NCI-H146 treated with DMSO at 0.1 percent for 48 hours (cell line): Measurements from ENCODE around the gene CFAP74.
"Not testable (repeated sequence)": the region's sequence is repeated elsewhere in the genome, so short reads cannot be mapped to it uniquely, and the experiment has no call there.

ENCODE experiments used
- DNase-seq: peaks from one replicate; lab custom pipeline; 2025; ENCODE audit not compliant: unreplicated experiment; lab: John Stamatoyannopoulos, UW

Gene CFAP74

DNA sequence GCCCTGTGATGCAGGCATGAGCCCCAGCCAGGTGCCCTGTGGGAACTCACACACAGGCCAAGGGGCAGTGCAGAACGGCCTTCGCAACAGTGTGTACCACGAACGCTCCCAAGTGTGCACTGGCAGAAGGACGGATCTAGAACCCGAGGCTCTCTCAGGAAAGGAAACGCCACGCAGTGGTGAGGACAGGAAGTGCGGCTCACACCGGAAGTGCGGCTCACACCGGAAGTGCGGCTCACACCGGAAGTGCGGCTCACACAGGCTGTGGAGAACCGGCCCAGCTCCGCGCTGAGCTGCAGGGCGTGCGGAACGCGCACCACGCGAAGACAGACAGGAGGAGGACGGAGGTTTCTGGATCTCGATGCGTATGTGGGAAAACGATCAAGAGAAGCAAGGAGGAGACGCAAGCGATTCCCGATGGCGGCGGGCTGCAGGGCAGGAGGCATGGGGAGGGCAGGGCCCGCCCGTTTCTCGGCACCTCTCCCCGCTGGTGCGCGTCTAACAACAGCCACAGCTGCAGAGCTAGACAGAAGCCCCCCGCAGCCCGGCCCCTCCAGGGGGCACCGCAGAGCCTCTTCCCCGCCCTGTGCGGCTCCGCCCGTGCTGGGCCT lies 48.6 kb downstream of the CFAP74 start:
- DNase-seq = no peak

DNA sequence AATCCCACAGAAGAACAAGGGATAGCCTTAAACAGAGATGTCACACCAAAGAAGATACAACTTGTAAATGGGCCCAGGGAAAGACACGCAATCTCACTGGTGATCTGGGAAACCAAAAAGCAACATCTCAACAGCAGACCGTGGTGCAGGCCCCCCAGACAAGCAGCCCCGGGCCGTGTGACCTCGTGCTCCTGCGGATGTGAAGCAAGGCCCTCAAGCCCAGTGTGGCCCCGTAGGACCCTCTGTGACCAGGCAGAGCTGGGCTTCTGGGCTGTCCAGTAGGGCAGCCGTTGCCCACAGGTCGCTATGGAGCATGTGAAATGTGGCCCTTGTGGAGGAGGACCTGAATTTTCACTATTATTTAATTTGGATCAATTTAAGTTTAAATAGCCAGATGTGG lies 49.6 kb downstream of the CFAP74 start:
- DNase-seq = no peak

DNA sequence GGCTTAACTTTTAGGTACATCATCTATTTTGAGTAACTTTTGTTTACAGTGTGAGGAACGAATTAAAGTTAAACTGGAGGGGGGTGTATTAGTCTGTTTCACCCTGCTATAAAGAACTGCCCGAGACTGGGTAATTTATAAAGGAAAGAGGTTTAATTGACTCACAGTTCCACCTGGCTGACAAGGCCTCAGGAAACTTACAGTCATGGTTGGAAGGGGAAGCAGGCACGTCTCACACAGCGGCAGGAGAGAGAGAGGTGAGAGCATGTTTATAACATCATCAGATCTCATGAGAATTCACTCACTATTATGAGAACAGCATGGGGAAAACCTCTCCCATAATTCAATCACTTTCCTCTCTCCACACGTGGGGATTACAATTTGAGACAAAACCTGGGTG lies 52.6 kb downstream of the CFAP74 start:
- DNase-seq = no peak

DNA sequence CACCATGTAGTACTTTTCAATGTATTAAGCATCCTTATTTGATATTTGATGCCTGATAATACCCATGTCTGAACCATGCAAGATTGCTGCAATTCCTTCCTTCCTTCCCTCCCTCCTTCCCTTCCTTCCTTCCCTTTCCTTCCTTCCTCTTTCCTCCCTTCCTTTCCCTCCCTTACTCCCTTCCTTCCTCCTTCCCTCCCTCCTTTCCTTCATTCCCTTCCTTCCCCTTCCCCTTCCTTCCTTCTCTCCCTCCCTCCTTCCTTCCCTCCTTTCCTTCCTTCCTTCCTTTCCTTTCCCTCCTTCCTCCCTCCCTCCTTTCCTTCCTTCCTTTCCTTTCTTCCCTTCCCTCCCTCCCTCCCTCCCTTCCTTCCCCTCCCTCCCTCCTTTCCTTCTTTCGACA lies 54.8 kb downstream of the CFAP74 start:
- DNase-seq = no peak

DNA sequence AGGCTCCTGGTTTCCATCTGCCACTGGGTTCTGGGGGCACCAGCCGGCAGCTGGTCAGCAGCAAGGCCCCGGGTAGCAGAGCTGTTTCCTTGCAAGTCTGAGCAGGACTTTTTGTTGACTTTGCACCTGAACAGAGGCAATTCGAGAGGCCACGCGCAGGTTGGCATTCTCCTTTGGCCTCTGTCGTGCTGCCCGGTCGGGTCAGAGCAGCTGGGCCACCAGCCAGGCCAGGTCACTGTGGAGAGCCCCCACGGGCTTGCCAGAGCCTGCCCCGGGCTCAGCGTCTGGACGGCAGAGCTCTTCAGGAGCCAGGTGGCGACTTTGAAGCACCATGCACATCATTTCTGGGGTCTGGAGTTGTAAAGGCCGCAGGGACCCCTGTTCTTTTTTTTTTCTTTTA lies 56.1 kb downstream of the CFAP74 start:
- no peak for DNase-seq

DNA sequence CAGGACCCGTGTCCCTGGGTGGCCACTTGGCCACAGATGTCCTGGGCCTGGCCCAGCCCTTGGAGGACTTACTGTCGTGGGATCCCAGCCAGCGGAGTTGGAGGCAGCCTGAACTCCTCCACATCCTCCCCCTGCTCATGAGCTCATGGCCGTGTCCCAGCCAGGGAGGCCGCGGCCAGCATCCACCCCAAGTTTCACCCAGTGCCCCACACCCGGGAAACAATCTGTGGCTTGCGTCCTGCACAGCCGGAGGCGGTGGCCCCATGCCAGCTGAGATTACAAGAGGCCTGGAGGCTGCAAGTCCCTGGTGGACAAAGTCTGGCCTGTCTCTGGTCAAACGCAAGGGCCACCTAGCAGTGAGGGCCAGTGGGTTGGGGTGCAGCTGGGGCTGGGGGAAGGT lies 57.0 kb downstream of the CFAP74 start:
- DNase-seq = no peak

DNA sequence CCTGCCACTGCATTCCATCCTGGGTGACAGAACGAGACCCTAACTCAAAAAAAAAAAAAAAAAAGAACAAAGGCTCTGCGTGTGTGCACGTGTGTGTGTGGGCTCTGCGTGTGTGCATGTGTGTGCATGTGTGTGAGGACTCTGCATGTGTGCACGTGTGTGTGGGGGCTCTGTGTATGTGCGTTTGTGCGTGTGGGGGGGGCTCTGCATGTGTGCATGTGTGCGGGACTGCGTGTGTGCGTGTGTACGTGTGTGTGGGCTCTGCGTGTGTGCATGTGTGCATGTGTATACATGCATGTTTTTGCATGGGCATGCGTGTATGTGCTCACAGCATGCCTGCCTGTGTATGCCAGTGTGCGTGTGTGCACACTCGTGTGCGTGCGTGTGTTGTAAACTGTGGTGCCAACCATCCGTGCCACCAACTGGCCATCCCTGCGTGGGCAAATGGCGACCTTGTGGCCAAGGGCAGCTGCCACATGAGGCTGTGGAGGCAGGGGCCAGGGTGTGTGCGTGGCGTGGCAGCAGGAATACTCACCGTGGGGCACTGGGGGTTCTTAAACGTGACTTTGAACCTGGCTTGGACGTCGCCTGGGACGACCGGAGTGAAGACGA lies 57.7 kb downstream of the CFAP74 start:
- DNase-seq = no peak

DNA sequence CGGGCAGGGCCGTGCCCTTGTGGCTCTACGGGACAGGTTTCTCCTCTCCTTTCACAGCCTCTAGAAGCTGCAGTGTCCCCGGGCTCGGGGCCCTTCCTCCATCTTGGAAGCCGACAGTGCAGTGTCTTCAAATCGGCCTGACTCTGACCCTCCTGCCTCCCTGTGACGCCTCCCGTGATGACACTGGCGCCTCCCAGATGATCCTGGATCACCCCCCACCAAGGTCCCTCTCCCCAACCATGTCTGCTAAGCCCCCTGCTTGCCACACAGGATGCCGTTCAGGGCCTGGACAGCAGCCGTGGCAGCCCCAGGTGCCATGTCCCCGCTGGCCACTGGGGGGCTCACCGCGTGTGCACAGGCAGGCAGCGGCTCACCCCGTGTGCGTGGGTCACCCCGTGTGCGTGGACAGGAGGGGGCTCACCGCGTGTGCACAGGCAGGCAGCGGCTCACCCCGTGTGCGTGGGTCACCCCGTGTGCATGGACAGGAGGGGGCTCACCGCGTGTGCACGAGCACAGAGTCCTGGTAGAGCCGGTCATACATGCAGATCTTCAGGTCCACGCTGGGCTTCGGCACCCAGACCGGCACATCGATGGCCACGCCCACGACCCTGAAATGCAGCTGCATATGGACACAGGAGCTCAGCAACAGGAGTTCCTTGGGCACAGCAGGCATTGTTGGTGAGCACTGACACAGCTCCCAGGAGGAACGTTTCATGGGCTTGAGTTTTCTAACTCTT lies 59.6 kb downstream of the CFAP74 start:
- peak; percentile 2 for DNase-seq

DNA sequence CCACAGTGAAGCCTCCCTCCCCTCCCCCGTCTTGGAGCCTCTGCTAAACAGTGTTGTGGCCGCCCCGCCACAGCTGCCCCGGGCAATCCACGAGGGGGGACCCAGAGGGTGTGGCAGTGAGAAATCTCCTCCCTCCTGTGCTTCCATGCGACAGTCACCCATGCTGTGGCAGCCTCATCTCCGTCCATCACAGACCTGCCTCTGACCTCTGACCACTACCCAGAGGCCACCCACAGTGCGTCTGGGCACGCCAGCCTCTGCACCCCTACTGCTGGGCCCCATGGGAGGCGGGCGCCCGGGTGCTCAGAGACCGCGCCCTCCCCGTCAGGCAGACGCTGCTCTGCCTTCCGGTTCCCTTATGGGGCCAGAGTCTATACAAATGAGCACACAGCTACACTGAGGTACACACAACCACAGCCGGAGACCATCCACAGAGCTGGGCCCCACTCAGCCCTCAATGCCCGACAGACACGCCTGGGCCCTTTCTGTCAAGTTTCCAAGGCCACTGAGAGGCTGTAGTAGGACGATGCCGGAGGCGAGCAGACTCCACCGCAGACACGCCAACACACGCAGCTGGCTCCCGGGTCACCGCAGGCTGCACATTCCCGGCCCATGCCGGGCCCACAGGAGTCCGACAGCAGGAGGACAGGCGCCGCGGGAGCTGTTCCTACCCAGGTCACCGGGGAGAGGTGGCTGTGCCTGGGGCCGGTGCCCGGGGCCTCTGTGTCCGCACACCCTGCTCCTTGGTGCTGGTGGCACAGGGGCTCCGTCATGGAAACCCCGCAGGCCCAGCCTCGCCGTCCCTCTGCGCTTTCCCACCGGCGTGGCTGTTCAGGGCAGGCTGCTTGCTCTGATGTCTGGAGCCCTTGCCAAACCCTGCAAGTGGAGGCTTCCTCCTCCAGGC lies 60.6 kb downstream of the CFAP74 start:
- no peak for DNase-seq

DNA sequence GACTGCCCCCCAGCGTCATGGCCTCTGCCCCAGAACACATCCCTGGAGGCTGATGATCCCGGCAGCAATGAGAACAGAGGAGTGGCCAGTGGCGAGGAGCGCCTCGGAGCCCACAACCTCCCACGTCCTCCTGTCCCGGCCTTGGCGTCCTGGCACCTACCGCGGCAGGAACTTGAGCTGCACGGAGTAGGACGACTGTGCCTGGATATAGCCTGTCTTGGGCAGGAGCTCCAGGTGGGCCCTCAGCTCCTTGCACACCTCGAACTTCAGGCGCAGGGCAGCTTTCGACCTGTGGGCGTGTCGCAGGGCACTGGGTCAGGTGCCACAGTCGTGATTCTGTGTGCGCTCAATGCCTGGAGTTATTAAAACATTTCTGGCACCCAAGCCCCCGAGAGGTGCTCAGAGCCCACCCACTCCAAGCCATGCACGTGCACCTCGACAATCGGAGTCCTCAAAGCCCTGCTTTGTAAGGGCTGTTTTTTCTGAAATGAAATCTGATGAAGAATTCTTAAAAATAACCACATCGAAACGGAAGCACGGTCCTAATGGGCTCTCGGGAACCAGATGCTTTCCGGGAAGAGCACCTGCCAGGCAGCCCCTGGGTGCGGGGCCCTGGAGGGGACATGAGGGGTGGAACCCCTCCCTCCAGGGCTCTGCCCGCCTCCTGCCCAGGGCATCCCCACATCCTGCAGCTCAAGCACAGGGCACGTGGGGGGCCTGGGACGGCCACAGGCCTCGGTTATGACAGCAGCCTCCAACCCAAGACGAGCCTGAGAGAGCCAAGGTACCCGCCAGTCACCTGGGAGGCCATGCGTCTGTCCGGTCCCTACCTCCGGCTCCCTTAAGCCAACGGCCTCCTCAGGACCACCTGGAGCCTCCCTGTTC lies 61.5 kb downstream of the CFAP74 start:
- no peak for DNase-seq

DNA sequence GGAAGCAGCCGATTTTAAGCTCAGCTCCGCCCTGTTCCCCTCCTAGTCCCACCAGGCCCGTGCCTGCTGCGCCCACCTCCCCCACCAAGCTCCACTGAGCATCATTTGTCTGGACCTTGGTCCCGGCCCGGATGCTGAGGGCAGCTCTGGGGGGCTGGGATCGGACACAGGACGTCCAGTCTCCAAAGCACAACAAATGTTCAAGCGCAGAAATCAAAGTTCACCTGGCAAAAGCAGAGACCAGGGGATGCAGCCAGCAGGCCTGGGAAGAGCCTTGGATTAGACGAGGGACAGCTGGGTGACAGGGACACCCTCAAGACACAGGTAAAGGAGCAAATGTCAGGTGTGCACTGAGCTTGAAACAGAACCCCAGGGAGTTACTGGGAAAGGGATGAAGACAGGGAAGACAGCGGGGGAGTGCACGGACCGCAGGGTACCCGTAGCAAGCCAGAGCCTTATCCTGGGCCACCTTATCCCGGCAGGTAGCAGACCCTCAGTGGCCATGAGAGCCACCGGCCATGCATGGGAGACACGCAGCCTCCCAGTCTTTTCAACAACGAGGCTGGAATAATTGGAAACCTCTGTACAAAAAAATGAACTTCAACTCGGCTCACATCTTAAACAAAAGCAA lies 62.3 kb downstream of the CFAP74 start:
- DNase-seq = no peak

DNA sequence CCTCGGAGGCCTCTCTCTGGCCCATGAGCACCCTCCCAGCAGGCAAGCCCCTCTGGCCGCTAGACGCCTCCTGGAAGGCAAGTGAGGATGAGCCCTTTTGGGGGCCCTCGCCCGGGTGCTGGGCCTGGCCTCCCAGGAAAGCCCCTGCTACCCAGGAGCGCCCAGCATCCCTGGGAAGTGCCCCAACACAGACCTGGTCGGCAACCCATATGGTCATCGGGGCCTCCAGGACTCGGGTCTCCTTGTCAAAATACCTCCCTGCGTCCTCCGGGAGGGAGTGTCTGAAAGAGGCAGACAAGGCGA lies 63.5 kb downstream of the CFAP74 start:
- no peak for DNase-seq

DNA sequence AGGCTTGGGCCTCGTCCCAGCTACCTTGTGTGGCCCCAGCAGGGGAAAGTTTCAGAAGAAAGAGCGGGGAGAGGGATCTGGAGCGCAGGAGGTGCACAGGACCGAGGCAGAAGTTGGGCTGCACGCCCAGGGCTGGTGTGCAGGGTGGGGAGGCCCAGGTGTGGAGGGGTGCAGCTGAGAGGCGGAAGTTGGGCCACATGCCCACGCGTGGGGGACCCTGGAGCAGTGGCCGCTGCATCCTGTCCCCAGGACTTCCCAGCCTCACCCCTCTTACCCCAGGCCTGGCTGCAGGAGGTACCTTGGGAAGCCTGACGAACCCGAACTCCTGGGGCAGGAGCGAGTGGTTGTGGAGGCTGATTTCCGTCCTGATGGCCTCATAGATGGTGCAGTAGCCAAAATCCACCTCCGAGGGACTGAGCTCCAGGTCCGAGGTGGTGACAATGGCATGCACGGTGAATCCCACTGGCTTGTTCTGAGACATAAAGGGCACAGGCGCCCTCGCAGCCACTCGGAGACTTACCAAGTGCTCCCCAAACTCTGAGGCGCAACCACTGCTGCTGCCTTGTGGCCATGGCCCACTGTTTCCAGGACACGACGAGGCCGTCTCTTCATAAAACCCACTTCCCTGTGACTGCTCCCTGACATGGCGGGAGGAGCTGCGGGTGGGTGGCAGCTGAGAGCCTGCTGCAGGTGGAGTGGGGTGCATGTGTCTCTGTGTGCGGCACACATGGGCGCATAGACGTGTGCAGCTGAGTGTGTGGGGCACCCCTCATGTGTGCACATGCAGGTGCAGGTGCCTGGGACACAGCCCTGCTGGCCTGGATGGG lies 64.1 kb downstream of the CFAP74 start:
- DNase-seq = no peak

DNA sequence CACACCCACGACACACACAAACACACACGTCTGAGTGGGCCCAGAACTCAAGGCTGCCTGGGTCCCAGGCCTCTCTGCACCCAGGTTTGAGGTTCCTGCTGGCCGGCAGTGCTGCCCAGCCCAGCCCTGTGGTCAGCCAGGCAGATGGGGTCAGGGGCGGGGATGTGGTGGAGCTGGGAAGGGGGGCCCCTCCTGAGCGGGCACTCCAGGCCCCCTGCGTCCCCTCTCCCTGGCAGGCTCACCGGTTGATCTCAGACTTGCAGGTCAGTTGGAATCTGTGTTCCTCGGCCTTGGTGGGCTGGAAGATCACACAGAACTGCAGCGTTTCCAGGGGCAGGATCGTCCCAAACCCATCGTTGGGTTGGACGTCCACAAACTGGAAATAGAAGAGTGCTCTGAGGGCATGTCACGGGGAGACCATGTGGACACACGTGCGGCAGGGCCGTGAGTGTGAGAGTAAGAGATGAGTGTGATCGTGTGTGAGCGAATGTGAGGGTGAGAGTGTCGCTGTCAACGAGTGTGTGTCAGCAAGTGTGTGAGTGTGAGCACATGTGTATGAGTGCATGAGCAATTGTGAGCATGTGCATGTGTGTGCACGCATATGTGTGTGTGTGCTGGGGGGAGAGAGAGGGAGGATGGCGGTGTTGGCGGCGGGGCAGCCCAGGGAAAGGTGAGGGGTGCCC lies 64.8 kb downstream of the CFAP74 start:
- DNase-seq = no peak

DNA sequence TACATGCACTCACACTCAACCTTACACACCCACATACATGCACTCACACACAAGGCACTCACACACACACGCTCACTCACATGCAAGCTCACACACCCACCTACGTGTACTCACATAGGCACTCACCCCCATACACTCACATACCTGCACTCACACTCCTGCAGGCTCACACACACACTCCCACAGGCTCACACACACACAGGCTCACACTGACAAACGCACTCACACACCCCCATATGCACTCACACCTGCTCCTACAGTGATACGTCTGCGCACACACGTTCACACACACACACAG lies 65.4 kb downstream of the CFAP74 start:
- no peak for DNase-seq

DNA sequence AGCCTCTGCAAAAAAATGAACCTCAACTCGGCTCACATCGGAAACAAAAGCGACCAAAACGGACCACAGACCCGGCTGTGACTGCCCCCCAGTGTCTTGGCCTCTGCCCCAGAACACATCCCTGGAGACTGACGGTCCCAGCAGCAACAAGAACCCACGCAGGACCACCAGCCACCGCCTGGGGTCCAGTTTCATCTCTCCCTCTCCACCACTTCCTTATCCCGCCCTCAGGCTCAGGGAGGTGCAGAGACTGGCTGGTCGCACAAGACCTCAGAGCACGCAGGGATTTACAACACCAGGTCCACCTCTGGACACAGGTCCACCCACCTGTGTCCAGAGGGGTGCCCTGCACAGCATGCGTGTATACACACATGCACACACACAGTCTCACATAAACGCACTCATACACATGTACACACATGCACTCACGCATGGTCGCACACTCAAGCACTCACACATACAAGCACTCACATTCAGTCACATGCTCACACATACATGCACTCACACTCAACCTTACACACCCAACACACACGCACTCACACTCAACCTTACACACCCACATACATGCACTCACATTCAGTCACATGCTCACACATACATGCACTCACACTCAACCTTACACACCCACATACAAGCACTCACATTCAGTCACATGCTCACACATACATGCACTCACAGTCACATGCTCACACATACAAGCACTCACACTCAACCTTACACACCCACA lies 65.9 kb downstream of the CFAP74 start:
- DNase-seq = no peak

DNA sequence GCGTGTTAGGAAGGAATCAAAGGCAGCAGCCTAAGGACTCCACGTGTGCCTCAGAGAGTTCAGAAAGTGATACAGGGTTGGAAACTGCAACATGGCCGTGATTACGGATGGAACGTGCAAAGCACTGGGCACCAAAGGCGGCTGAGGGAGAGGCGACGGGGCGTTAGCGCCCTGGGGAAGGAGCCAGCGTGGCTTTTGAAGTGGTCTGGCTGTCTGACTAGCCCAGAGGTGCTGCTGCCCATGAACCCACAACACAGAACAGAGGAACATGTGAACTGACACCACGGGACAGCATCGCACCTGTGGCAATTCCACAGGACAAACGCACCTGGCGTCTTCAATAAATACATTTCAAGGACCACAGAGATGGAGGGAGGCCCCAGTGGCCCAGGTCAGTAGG lies 66.5 kb downstream of the CFAP74 start:
- no peak for DNase-seq

DNA sequence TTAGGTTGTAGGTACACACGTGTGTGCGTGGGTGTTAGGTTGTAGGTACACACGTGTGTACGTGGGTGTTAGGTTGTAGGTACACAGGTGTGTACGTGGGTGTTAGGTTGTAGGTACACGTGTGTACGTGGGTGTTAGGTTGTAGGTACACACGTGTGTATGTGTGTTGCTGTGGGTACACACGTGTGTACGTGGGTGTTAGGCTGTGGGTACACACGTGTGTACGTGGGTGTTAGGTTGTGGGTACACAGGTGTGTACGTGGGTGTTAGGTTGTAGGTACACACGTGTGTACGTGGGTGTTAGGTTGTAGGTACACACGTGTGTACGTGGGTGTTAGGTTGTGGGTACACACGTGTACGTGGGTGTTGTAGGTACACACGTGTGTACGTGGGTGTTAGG lies 68.7 kb downstream of the CFAP74 start:
- DNase-seq = not testable (repeated sequence)
